AG09319 (cell line): ENCODE results near the gene IQGAP1.
"Not testable (repeated sequence)": the region's sequence is repeated elsewhere in the genome, so short reads cannot be mapped to it uniquely, and the experiment has no call there.

Source experiments
- DNase-seq: peaks from one replicate; pipeline ENCODE4 v3.0.0-alpha.2; 2010; ENCODE audit warnings: low read depth; ENCODE audit errors: extremely low read depth
- CTCF ChIP-seq: IDR thresholded peaks from 2 replicates; pipeline ENCODE4 v1.5.1; 2011; ENCODE audit warnings: low read depth, mild to moderate bottlenecking, inconsistent platforms, low read length, moderate library complexity

IQGAP1 gene

GRCh38 chr15:90500171-90500570 is 112.1 kb downstream of the IQGAP1 start:
- DNase-seq = no peak

GRCh38 chr15:90501898-90502297 is 113.9 kb downstream of the IQGAP1 start:
- TF ChIP-seq CTCF = no peak
- DNase-seq = no peak

More at GRCh38 chr15:90500171-90500570, 112.1 kb downstream of the IQGAP1 start:
- no peak for TF ChIP-seq CTCF

- not testable (repeated sequence) for DNase-seq
Measured at GRCh38 chr15:90510781-90511180, 122.7 kb downstream of the IQGAP1 start.

- DNase-seq = not testable (repeated sequence)
Measured at GRCh38 chr15:90511211-90511618, 123.2 kb downstream of the IQGAP1 start.

- DNase-seq = no peak
- TF ChIP-seq CTCF = no peak
Measured at GRCh38 chr15:90512276-90512675, 124.2 kb downstream of the IQGAP1 start.

GRCh38 chr15:90512981-90513380 is 124.9 kb downstream of the IQGAP1 start:
- TF ChIP-seq CTCF = no peak
- DNase-seq = no peak

- DNase-seq = no peak
Measured at GRCh38 chr15:90513448-90513847, 125.4 kb downstream of the IQGAP1 start.

GRCh38 chr15:90513893-90514292 is 125.9 kb downstream of the IQGAP1 start:
- DNase-seq = not testable (repeated sequence)

More at GRCh38 chr15:90513448-90513847, 125.4 kb downstream of the IQGAP1 start:
- TF ChIP-seq CTCF = no peak

GRCh38 chr15:90519688-90520087 is 131.6 kb downstream of the IQGAP1 start:
- no peak for DNase-seq
- TF ChIP-seq CTCF = no peak
